Measurements from ENCODE around the gene NCKAP5.

The NCKAP5 gene

GRCh38 chr2:132797071-132797470 is 771.2 kb downstream of the NCKAP5 start:
- no peak for DNase-seq (ENCODE audit: low read depth)

GRCh38 chr2:132795220-132795619 is 773.0 kb downstream of the NCKAP5 start:
- no peak for DNase-seq (ENCODE audit: low read depth)

GRCh38 chr2:132793532-132793931 is 774.7 kb downstream of the NCKAP5 start:
- DNase-seq (ENCODE audit: low read depth), result no peak

GRCh38 chr2:132790207-132790785 is 778.0 kb downstream of the NCKAP5 start:
- DNase-seq (ENCODE audit: low read depth), result no peak

GRCh38 chr2:132789066-132789465 is 779.2 kb downstream of the NCKAP5 start:
- no peak for DNase-seq (ENCODE audit: low read depth)

GRCh38 chr2:132788310-132788838 is 779.9 kb downstream of the NCKAP5 start:
- DNase-seq (ENCODE audit: low read depth), result no peak

GRCh38 chr2:132783883-132784282 is 784.4 kb downstream of the NCKAP5 start:
- no peak for DNase-seq (ENCODE audit: low read depth)

- DNase-seq (ENCODE audit: low read depth), result no peak
Observed at GRCh38 chr2:132782176-132782783, 786.0 kb downstream of the NCKAP5 start.

GRCh38 chr2:132780651-132781050 is 787.6 kb downstream of the NCKAP5 start:
- no peak for DNase-seq (ENCODE audit: low read depth)

- no peak for DNase-seq (ENCODE audit: low read depth)
Observed at GRCh38 chr2:132779206-132779721, 789.0 kb downstream of the NCKAP5 start.

GRCh38 chr2:132776287-132776686 is 792.0 kb downstream of the NCKAP5 start:
- no peak for DNase-seq (ENCODE audit: low read depth)

GRCh38 chr2:132774189-132774588 is 794.1 kb downstream of the NCKAP5 start:
- DNase-seq (ENCODE audit: low read depth), result no peak

- no peak for DNase-seq (ENCODE audit: low read depth)
Observed at GRCh38 chr2:132773331-132773730, 794.9 kb downstream of the NCKAP5 start.

GRCh38 chr2:132772340-132772739 is 795.9 kb downstream of the NCKAP5 start:
- DNase-seq (ENCODE audit: low read depth), result no peak

GRCh38 chr2:132766573-132766972 is 801.7 kb downstream of the NCKAP5 start:
- DNase-seq (ENCODE audit: low read depth), result no peak

- DNase-seq (ENCODE audit: low read depth), result no peak
Observed at GRCh38 chr2:132761437-132761836, 806.8 kb downstream of the NCKAP5 start.

- DNase-seq (ENCODE audit: low read depth), result no peak
Observed at GRCh38 chr2:132760971-132761370, 807.3 kb downstream of the NCKAP5 start.

- DNase-seq (ENCODE audit: low read depth), result no peak
Observed at GRCh38 chr2:132760405-132760804, 807.9 kb downstream of the NCKAP5 start.

- no peak for DNase-seq (ENCODE audit: low read depth)
Observed at GRCh38 chr2:132758995-132759394, 809.3 kb downstream of the NCKAP5 start.

GRCh38 chr2:132757676-132758075 is 810.6 kb downstream of the NCKAP5 start:
- DNase-seq (ENCODE audit: low read depth), result no peak

- DNase-seq (ENCODE audit: low read depth), result no peak
Observed at GRCh38 chr2:132757002-132757589, 811.2 kb downstream of the NCKAP5 start.

GRCh38 chr2:132754867-132755472 is 813.3 kb downstream of the NCKAP5 start:
- DNase-seq (ENCODE audit: low read depth), result no peak

- no peak for DNase-seq (ENCODE audit: low read depth)
Observed at GRCh38 chr2:132754392-132754791, 813.9 kb downstream of the NCKAP5 start.
